ENCODE measurements around the gene MRPL45. TPM values are rescaled to one million over a fixed set of nuclear protein-coding genes. Genes with fewer than 3 reads are reported as not detected.

The MRPL45 gene
- total and polyA plus RNA-seq, 2 of the 13 experiments (the other 11 are each of a cell fraction or from before 2014, with no cell fraction given): 89.5 to 157 TPM

DNA sequence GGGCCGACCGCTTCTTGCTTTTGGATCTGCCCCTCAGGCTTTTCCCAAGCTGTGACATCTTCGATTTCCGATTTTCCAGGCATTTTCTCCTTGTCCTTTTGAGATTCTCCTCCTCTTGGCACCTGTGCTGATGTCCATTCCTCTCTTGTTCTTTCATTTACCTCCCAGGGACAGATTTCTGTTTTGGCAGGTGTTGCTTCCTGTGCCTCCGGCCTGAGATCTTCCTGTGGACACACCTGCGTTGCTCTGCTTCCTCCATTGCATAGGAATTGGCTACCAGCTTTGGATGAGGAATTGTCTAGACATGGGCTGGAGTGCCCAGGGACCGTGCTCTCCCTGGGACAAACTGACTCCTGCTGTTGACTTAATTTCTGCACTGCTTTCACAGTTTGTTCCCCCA, 31.7 kb downstream of the MRPL45 start (continued):
- TF ChIP-seq, protein P1, sequence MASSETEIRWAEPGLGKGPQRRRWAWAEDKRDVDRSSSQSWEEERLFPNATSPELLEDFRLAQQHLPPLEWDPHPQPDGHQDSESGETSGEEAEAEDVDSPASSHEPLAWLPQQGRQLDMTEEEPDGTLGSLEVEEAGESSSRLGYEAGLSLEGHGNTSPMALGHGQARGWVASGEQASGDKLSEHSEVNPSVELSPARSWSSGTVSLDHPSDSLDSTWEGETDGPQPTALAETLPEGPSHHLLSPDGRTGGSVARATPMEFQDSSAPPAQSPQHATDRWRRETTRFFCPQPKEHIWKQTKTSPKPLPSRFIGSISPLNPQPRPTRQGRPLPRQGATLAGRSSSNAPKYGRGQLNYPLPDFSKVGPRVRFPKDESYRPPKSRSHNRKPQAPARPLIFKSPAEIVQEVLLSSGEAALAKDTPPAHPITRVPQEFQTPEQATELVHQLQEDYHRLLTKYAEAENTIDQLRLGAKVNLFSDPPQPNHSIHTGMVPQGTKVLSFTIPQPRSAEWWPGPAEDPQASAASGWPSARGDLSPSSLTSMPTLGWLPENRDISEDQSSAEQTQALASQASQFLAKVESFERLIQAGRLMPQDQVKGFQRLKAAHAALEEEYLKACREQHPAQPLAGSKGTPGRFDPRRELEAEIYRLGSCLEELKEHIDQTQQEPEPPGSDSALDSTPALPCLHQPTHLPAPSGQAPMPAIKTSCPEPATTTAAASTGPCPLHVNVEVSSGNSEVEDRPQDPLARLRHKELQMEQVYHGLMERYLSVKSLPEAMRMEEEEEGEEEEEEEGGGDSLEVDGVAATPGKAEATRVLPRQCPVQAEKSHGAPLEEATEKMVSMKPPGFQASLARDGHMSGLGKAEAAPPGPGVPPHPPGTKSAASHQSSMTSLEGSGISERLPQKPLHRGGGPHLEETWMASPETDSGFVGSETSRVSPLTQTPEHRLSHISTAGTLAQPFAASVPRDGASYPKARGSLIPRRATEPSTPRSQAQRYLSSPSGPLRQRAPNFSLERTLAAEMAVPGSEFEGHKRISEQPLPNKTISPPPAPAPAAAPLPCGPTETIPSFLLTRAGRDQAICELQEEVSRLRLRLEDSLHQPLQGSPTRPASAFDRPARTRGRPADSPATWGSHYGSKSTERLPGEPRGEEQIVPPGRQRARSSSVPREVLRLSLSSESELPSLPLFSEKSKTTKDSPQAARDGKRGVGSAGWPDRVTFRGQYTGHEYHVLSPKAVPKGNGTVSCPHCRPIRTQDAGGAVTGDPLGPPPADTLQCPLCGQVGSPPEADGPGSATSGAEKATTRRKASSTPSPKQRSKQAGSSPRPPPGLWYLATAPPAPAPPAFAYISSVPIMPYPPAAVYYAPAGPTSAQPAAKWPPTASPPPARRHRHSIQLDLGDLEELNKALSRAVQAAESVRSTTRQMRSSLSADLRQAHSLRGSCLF (CRISPR knock-in tag; IDR thresholded peaks at IDR 0.05; ENCODE audit: borderline replicate concordance): no peak
- TF ChIP-seq CHD2 (IDR thresholded peaks at IDR 0.05; ENCODE audit: low read depth, low read length) (no peak), THRA (CRISPR knock-in tag; IDR thresholded peaks at IDR 0.05; ENCODE audit: borderline replicate concordance) (no peak), PREB (CRISPR knock-in tag; IDR thresholded peaks at IDR 0.05) (no peak), CAMTA2 (CRISPR knock-in tag; IDR thresholded peaks at IDR 0.05; ENCODE audit: borderline replicate concordance) (no peak)

DNA sequence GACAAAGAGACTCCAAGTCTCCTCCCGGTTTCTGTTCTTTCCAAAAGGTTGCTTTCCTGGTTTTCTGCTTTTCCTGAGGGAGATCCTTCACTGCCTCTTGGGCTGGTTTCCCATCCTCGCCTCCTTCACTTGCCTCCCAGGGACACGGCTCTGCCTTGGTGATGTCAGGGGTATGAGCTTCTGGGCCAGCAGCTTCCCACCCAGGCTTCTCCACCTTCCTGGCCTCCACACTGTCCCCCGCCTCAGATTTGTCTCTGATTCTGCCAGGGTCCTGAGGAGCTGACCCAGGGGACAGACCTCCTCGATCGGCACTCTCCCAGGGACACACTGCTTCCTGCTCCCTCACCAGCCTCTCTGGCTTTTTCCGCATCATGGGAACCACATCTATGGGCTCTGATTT, 32.3 kb downstream of the MRPL45 start:
- Histone ChIP-seq H3K36me3 (replicated peaks in 1 of 2; ENCODE audit: control insufficient read depth in 1 of 2, insufficient read depth in 2 of 2, low read length in 2 of 2) (no peaks in the 10 kb centered on the region), H2AFZ (ENCODE audit: low read length) (no peak overlapping the region), H4K20me1 (ENCODE audit: insufficient read depth, low read length) (no peaks in the 10 kb centered on the region), H3K9ac (ENCODE audit: insufficient read depth, low read depth, low read length) (no peak overlapping the region), H3K27me3 (ENCODE audit: control insufficient read depth in 1 of 2, insufficient read depth in 2 of 2, low read length in 2 of 2) (peaks cover 23 to 52% of the 10 kb centered on the region in 2 experiments), H3K4me2 (ENCODE audit: low read depth, low read length) (no peak overlapping the region), H3K4me3 (replicated peaks in 1 of 3; ENCODE audit: insufficient read depth in 1 of 3, low read depth in 2 of 3, low read length in 3 of 3) (no peak overlapping the region), H3K4me1 (ENCODE audit: insufficient read depth, low read length) (peaks cover 8% of the 10 kb centered on the region), H3K27ac (ENCODE audit: extremely low read length, insufficient read depth, low read length) (no peak overlapping the region), H3K9me3 (ENCODE audit: low read length) (no peaks in the 10 kb centered on the region), H3K79me2 (ENCODE audit: insufficient read depth, low read length) (no peaks in the 10 kb centered on the region)
- intact Hi-C loops (cut with micrococcal nuclease; ENCODE audit: unreplicated experiment) (no loop called here), in situ Hi-C loops (cut with HindIII; ENCODE audit: extremely low pct_ligation_motif_present, low pct_unique_long_range_greater_than_20kb) (no loop called here)
- no peak for ATAC-seq
- CTCF ChIA-PET (ENCODE audit: low intra/inter-chr PET ratio, low total read pairs): no interaction called here
- no peak for FAIRE-seq
- BruUV-seq (replicated peaks): no TSS peak
- POLR2A ChIA-PET: no interaction called here
- DNase-seq (ENCODE audit: low spot score): no peak
- WGBS (ENCODE audit: low lambda C conversion rate): 59% methylated on average over 7 of the region's 7 CpGs
- TF ChIP-seq THAP11 (CRISPR knock-in tag; IDR thresholded peaks at IDR 0.05) (no peak), MAFK (conservative IDR thresholded peaks at IDR 0.05 in 1 of 2, IDR thresholded peaks at IDR 0.05 in 1 of 2; ENCODE audit: low read length in 2 of 2) (no peak), ZNF629 (CRISPR knock-in tag; conservative IDR thresholded peaks at IDR 0.05) (no peak), FIP1L1 (IDR thresholded peaks at IDR 0.05; ENCODE audit: borderline replicate concordance, insufficient read depth, low read depth, low read length) (no peak), ZNF619 (CRISPR knock-in tag; IDR thresholded peaks at IDR 0.05) (no peak), ZFP91 (CRISPR knock-in tag; IDR thresholded peaks at IDR 0.05; ENCODE audit: borderline replicate concordance) (no peak), ZNF598 (CRISPR knock-in tag; IDR thresholded peaks at IDR 0.05; ENCODE audit: borderline replicate concordance) (no peak), NFIB (CRISPR knock-in tag; IDR thresholded peaks at IDR 0.05; ENCODE audit: borderline replicate concordance) (no peak), CHD4 (IDR thresholded peaks at IDR 0.05; ENCODE audit: borderline replicate concordance, low read length) (no peak)
